Aorta (tissue), 5 donors: Measurements from ENCODE around the gene DNMT3A. TPM values are rescaled to one million over a fixed set of nuclear protein-coding genes. Genes with fewer than 3 reads are reported as not detected.

Experiments
- ATAC-seq: fragments of 200-7000 bp; cut with Tn5 transposase; one replicate; pipeline ENCODE4 v1.9.1; 2022; ENCODE audit warnings: moderate library complexity; ENCODE audit not compliant: low FRiP score
- DNase-seq, 2 donors: peaks; one replicate each; pipeline ENCODE4 v3.0.0-alpha.2; 2020
- H3K27ac ChIP-seq, 2 donors: one replicate each; pipeline ENCODE4 v1.5.1; 2013; ENCODE audit warnings: low read length in 2 of 2, mild to moderate bottlenecking in 2 of 2, moderate library complexity in 2 of 2, control low read depth in 1 of 2, inconsistent platforms in 1 of 2, low read depth in 1 of 2
- H3K27me3 ChIP-seq, 2 donors: one replicate each; pipeline ENCODE4 v1.6.1; 2013; ENCODE audit warnings: control low read depth in 1 of 2, low read length in 1 of 2, mild to moderate bottlenecking in 1 of 2, moderate library complexity in 1 of 2; ENCODE audit not compliant: insufficient read depth in 2 of 2, control insufficient read depth in 1 of 2
- H3K36me3 ChIP-seq, 2 donors: one replicate each; pipeline ENCODE4 v1.6.1; 2013; ENCODE audit warnings: control low read depth in 1 of 2, low read length in 1 of 2, mild to moderate bottlenecking in 1 of 2; ENCODE audit not compliant: insufficient read depth in 2 of 2, control insufficient read depth in 1 of 2
- H3K4me1 ChIP-seq, 2 donors: one replicate each; pipeline ENCODE4 v1.6.1; 2013; ENCODE audit warnings: low read length in 2 of 2, control low read depth in 1 of 2, mild to moderate bottlenecking in 1 of 2, moderate library complexity in 1 of 2; ENCODE audit not compliant: insufficient read depth in 2 of 2, control insufficient read depth in 1 of 2
- H3K4me3 ChIP-seq, 2 donors: one replicate each; pipeline ENCODE4 v1.5.1; 2013; ENCODE audit warnings: low read length in 2 of 2, control low read depth in 1 of 2, mild to moderate bottlenecking in 1 of 2
- H3K9me3 ChIP-seq: one replicate; pipeline ENCODE4 v1.6.1; 2013; ENCODE audit warnings: mild to moderate bottlenecking, low read length; ENCODE audit not compliant: control insufficient read depth
- WGBS, 2 donors: extraction: QIAGEN DNeasy Blood & Tissue Kit; methylation state at CpG; one replicate each; pipeline ENCODE4 v1.1.7; 2013; 5-methylcytosine and 5-hydroxymethylcytosine counted together
- intact Hi-C, 2 donors: fragments of 100-400 bp; cut with DNase I; formaldehyde crosslinking; loops; one replicate each; pipeline versions ENCODE4 v1.14.2 to v1.15.0; 2022
- polyA plus RNA-seq, 2 donors: library from polyadenylated mRNA; stranded (reverse); fragments of 200-250 nt; gene quantifications; one replicate each; pipeline ENCODE4 v1.2.3, GENCODE V29; 2013
- total RNA-seq, 2 donors: library from RNA; stranded (reverse); fragmentation: NEBNext Ultra II Directional; extraction: Animal tissue kit (Norgen Biotek cat#: 25700); gene quantifications; one replicate each; pipeline ENCODE4 v1.2.1, GENCODE V29; 2021
- donor health status: healthy with polysubstance abuse.
- donor health status: Bipolar disorder and iron deficiency.
- donor health status: DM: no; HTN: no; CAD: no.
- donor health status: DM: no; HTN: no; CAD: no.
- donor health status: DM: yes; HTN: yes; CAD: no.

The DNMT3A gene
- total and polyA plus RNA-seq, 4 donors = 9.4 to 48.2 (median 22.0) TPM

GRCh38 chr2:25320077-25320476 lies 21.6 kb downstream of the DNMT3A start:
- intact Hi-C loops = loop anchor here in 1 of 2 donors (5.0 kb wide), 1 partner anchor 43 kb away; no protein-coding TSS in a partner anchor
- no peak for ATAC-seq
- WGBS, 2 donors = 84 to 89% methylated on average over 3 of the region's 3 CpGs
- H3K27me3 ChIP-seq = no peaks in the 10 kb centered on the region
- H3K36me3 ChIP-seq = no peaks in the 10 kb centered on the region
- no peak for DNase-seq
- no peak overlapping the region for H3K4me3 ChIP-seq
- no peak overlapping the region for H3K27ac ChIP-seq
- no peaks in the 10 kb centered on the region for H3K9me3 ChIP-seq
- no peaks in the 10 kb centered on the region for H3K4me1 ChIP-seq

GRCh38 chr2:25316101-25316500 lies 25.6 kb downstream of the DNMT3A start:
- peak in 1 of 2 donors; percentile 79 for DNase-seq
- Histone ChIP-seq H3K36me3 (no peaks in the 10 kb centered on the region), H3K4me1 (peaks cover 0 to 2% of the 10 kb centered on the region in 2 donors), H3K9me3 (no peaks in the 10 kb centered on the region), H3K27me3 (no peaks in the 10 kb centered on the region), H3K4me3 (no peak overlapping the region), H3K27ac (no peak overlapping the region)
- ATAC-seq = no peak
- intact Hi-C loops = no loop called here
- WGBS, 2 donors = 83 to 85% methylated on average over 8 of the region's 8 CpGs

- ATAC-seq (peak; percentile 13), DNase-seq (no peak)
- WGBS, 2 donors = 28 to 34% methylated on average over 11 of the region's 11 CpGs
- intact Hi-C loops = no loop called here
- Histone ChIP-seq H3K36me3 (no peaks in the 10 kb centered on the region), H3K4me3 (no peak overlapping the region), H3K27me3 (no peaks in the 10 kb centered on the region), H3K4me1 (peaks cover 0 to 2% of the 10 kb centered on the region in 2 donors), H3K27ac (no peak overlapping the region), H3K9me3 (no peaks in the 10 kb centered on the region)
Measured at GRCh38 chr2:25315316-25315680, 26.4 kb downstream of the DNMT3A start.

DNA sequence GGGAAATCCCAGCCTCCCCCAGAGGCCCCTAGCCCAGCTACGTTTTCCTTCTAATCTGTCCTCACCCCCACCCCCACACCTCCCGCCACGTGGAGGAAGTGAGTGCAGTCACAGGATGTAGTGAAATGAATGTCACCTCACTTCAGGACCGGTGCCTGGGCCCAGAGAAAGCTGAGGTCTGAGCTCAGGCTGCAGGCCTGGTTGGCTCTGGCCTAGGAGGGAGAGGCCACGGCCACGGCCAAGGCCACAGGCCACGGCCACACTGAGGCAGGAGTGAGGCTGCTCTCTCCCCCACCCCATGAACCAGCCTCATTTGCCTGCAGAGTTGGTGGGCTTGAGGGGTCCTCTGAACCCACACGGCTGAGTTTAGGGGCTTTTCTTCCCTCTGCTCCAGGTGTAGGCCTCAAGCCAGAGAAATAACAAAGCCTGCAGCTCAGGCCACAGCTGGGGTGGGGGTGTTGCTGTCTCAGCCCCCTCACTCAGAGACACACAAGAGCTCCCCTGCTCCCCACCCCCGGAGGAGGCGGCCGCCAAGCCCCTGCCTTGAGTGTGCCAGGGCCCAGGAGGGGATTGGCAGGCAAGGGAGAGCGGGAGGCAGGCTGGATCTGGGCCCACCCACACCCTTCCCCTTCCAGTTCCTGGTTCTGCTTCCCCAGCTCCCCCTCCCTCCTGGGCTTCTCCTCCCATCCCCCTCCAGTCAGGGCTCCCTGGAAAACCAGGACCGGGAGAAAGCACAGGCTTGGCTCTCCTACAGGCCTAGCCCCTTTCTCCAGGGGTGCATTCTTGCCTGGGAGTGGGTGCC lies 27.0 kb downstream of the DNMT3A start:
- 11 to 13% methylated on average over 13 of the region's 13 CpGs for WGBS, 2 donors
- DNase-seq (peak; percentile 80 to 85), ATAC-seq (peak; percentile 75)
- intact Hi-C loops = no loop called here
- no peaks in the 10 kb centered on the region for H3K27me3 ChIP-seq
- H3K4me3 ChIP-seq = no peak overlapping the region
- H3K27ac ChIP-seq = peak overlapping the region in 1 of 2 donors; percentile 9
- no peaks in the 10 kb centered on the region for H3K36me3 ChIP-seq
- H3K9me3 ChIP-seq = no peaks in the 10 kb centered on the region
- peaks cover 0 to 2% of the 10 kb centered on the region in 2 donors for H3K4me1 ChIP-seq

- 89% methylated on average over 25 to 27 of the region's 27 CpGs for WGBS, 2 donors
- ATAC-seq = no peak
- peaks cover 0 to 2% of the 10 kb centered on the region in 2 donors for H3K4me1 ChIP-seq
- H3K4me3 ChIP-seq = no peak overlapping the region
- no peak overlapping the region for H3K27ac ChIP-seq
- no peaks in the 10 kb centered on the region for H3K27me3 ChIP-seq
- no peaks in the 10 kb centered on the region for H3K36me3 ChIP-seq
- intact Hi-C loops = no loop called here
- H3K9me3 ChIP-seq = no peaks in the 10 kb centered on the region
- no peak for DNase-seq
Measured at GRCh38 chr2:25313711-25314513, 27.8 kb downstream of the DNMT3A start.

GRCh38 chr2:25312958-25313710 lies 28.6 kb downstream of the DNMT3A start:
- 76 to 82% methylated on average over 15 of the region's 15 CpGs for WGBS, 2 donors
- no peaks in the 10 kb centered on the region for H3K27me3 ChIP-seq
- intact Hi-C loops = no loop called here
- H3K4me1 ChIP-seq = peaks cover 0 to 2% of the 10 kb centered on the region in 2 donors
- H3K36me3 ChIP-seq = no peaks in the 10 kb centered on the region
- no peak overlapping the region for H3K27ac ChIP-seq
- no peak overlapping the region for H3K4me3 ChIP-seq
- DNase-seq = no peak
- H3K9me3 ChIP-seq = no peaks in the 10 kb centered on the region
- ATAC-seq = no peak

GRCh38 chr2:25311865-25312575 lies 29.7 kb downstream of the DNMT3A start:
- 67 to 68% methylated on average over 23 of the region's 23 CpGs for WGBS, 2 donors
- intact Hi-C loops = no loop called here
- H3K27ac ChIP-seq = no peak overlapping the region
- ATAC-seq = no peak
- H3K4me3 ChIP-seq = no peak overlapping the region
- H3K9me3 ChIP-seq = no peaks in the 10 kb centered on the region
- H3K4me1 ChIP-seq = peaks cover 0 to 3% of the 10 kb centered on the region in 2 donors
- no peaks in the 10 kb centered on the region for H3K36me3 ChIP-seq
- DNase-seq = no peak
- H3K27me3 ChIP-seq = no peaks in the 10 kb centered on the region
